Testis (tissue), 3 donors: ENCODE results near the gene VAV1. TPM values are rescaled to one million over a fixed set of nuclear protein-coding genes. Genes with fewer than 3 reads are reported as not detected.
"Not testable (repeated sequence)": the region's sequence is repeated elsewhere in the genome, so short reads cannot be mapped to it uniquely, and the experiment has no call there.

Source experiments
- DNase-seq: peaks from one replicate; pipeline ENCODE4 v3.0.0-alpha.2; 2019
- H3K27ac ChIP-seq, 2 donors: fragments of 200-600 bp; sonication (generic); one replicate each; pipeline ENCODE4 v1.5.1; 2019
- H3K27me3 ChIP-seq: fragments of 200-600 bp; sonication (generic); one replicate; pipeline ENCODE4 v1.5.1; 2019
- H3K36me3 ChIP-seq: fragments of 200-600 bp; sonication (generic); one replicate; pipeline ENCODE4 v1.5.1; 2017; ENCODE audit warnings: low read depth; ENCODE audit errors: missing control alignments
- H3K4me1 ChIP-seq: fragments of 200-600 bp; sonication (generic); one replicate; pipeline ENCODE4 v1.5.1; 2019
- H3K4me3 ChIP-seq, 2 donors: fragments of 200-600 bp; sonication (generic); one replicate each; pipeline ENCODE4 v1.5.1; 2017 to 2019
- H3K9me3 ChIP-seq: fragments of 200-600 bp; sonication (generic); one replicate; pipeline ENCODE4 v1.5.1; 2017
- CTCF ChIP-seq, 3 experiments: fragments of 450-650 bp in 2 of 3; fragments of 200-600 bp in 1 of 3; sonication (generic) in 1 of 3; IDR thresholded peaks; one replicate each; pipeline ENCODE4 v1.5.1; 2016 to 2019; ENCODE audit warnings: antibody characterized with exemption in 3 of 3, mild to moderate bottlenecking in 2 of 3, moderate library complexity in 1 of 3
- POLR2A ChIP-seq: fragments of 450-650 bp; IDR thresholded peaks from one replicate; pipeline ENCODE4 v1.6.1; 2017; ENCODE audit warnings: antibody characterized with exemption, mild to moderate bottlenecking, moderate library complexity
- WGBS, 2 donors: methylation state at CpG; one replicate each; pipeline ENCODE4 v1.1.5; 2018; 5-methylcytosine and 5-hydroxymethylcytosine counted together
- intact Hi-C: fragments of 100-400 bp; cut with DNase I; formaldehyde crosslinking; loops from one replicate; pipeline ENCODE4 v1.15.1; 2023; ENCODE audit warnings: low total_unique reads
- polyA plus RNA-seq: library from polyadenylated mRNA; stranded (reverse); fragments of 350-450 nt; fragmentation: Illumina TruSeq; extraction: RNeasy Lipid Tissue Mini Kit (QIAGEN cat#74804); gene quantifications from one replicate; pipeline ENCODE4 v1.2.3, GENCODE V29; 2014; ENCODE audit warnings: low read depth, low replicate concordance; ENCODE audit not compliant: insufficient read depth
- total RNA-seq, 2 donors: library from RNA; depleted of rRNA; stranded (reverse); fragments of >200 nt; gene quantifications; one replicate each; pipeline ENCODE4 v1.2.3, GENCODE V29; 2016

The VAV1 gene
- total and polyA plus RNA-seq, 3 donors from 2014 or later = 1.1 to 8.9 (median 4.5) TPM

- Histone ChIP-seq H3K36me3 (no peaks in the 10 kb centered on the region), H3K4me3 (no peak overlapping the region), H3K4me1 (peaks cover 15% of the 10 kb centered on the region), H3K27me3 (no peaks in the 10 kb centered on the region), H3K27ac (no peak overlapping the region), H3K9me3 (no peaks in the 10 kb centered on the region)
- TF ChIP-seq POLR2A (no peak), CTCF (IDR thresholded peaks at IDR 0.05) (no peak)
- WGBS, 2 donors = 8 to 10% methylated on average over 4 of the region's 4 CpGs
- DNase-seq = peak; percentile 84
- intact Hi-C loops = no loop called here
Observed at GRCh38 chr19:6868351-6868750, 95.8 kb downstream of the VAV1 start.

- H3K27ac ChIP-seq, H3K4me3 ChIP-seq, H3K9me3 ChIP-seq, intact Hi-C loops, H3K27me3 ChIP-seq, H3K36me3 ChIP-seq: not testable (repeated sequence)
- DNase-seq = peak; percentile 63
- WGBS, 2 donors = 66 to 73% methylated on average over 21 to 22 of the region's 22 CpGs
- peaks cover 15% of the 10 kb centered on the region for H3K4me1 ChIP-seq
Observed at GRCh38 chr19:6869151-6869882, 96.8 kb downstream of the VAV1 start.

GRCh38 chr19:6873708-6874431 lies 101.4 kb downstream of the VAV1 start:
- no peaks in the 10 kb centered on the region for H3K36me3 ChIP-seq
- no peak overlapping the region for H3K4me3 ChIP-seq
- no peaks in the 10 kb centered on the region for H3K9me3 ChIP-seq
- no peak for TF ChIP-seq POLR2A
- TF ChIP-seq CTCF (IDR thresholded peaks at IDR 0.05) = no peak
- no peak overlapping the region for H3K27ac ChIP-seq
- WGBS, 2 donors = 81 to 86% methylated on average over 10 of the region's 10 CpGs
- no peaks in the 10 kb centered on the region for H3K27me3 ChIP-seq
- intact Hi-C loops = no loop called here
- DNase-seq = no peak
- H3K4me1 ChIP-seq = no peaks in the 10 kb centered on the region

- H3K4me1 ChIP-seq = no peaks in the 10 kb centered on the region
- no peak overlapping the region for H3K27ac ChIP-seq
- no peak for DNase-seq
- H3K27me3 ChIP-seq = no peaks in the 10 kb centered on the region
- intact Hi-C loops = no loop called here
- 84 to 93% methylated on average over 2 of the region's 2 CpGs for WGBS, 2 donors
- no peaks in the 10 kb centered on the region for H3K9me3 ChIP-seq
- no peak overlapping the region for H3K4me3 ChIP-seq
- H3K36me3 ChIP-seq = no peaks in the 10 kb centered on the region
- no peak for TF ChIP-seq POLR2A
- TF ChIP-seq CTCF (IDR thresholded peaks at IDR 0.05) = no peak
Observed at GRCh38 chr19:6875218-6875617, 102.7 kb downstream of the VAV1 start.

- no peaks in the 10 kb centered on the region for H3K9me3 ChIP-seq
- WGBS, 2 donors = 68 to 84% methylated on average over 7 of the region's 7 CpGs
- no peaks in the 10 kb centered on the region for H3K36me3 ChIP-seq
- no peaks in the 10 kb centered on the region for H3K27me3 ChIP-seq
- intact Hi-C loops = no loop called here
- TF ChIP-seq POLR2A = no peak
- TF ChIP-seq CTCF (IDR thresholded peaks at IDR 0.05) = no peak
- no peaks in the 10 kb centered on the region for H3K4me1 ChIP-seq
- H3K4me3 ChIP-seq = no peak overlapping the region
- DNase-seq = no peak
- H3K27ac ChIP-seq = no peak overlapping the region
Observed at GRCh38 chr19:6876748-6877147, 104.2 kb downstream of the VAV1 start.
